ENCODE measurements around the gene PITPNC1.

GRCh38 chr17:67470163-67470562 lies 93.1 kb downstream of the PITPNC1 start:
- TF ChIP-seq CTCF (IDR thresholded peaks at IDR 0.05) (no peak), POLR2A (IDR thresholded peaks at IDR 0.05) (no peak)

All from Peyer's patch (tissue), 4 donors.